HepG2 (cell line): Measurements from ENCODE around the gene UTP3. TPM values are rescaled to one million over a fixed set of nuclear protein-coding genes. Genes with fewer than 3 reads are reported as not detected.

Experiments
- FOXM1 ChIP-seq: sonication (generic); formaldehyde crosslinking; IDR thresholded peaks from 2 replicates; pipeline ENCODE4 v1.5.0; 2020; ENCODE audit warnings: missing genetic modification reagents
- HDAC1 ChIP-seq: sonication (generic); formaldehyde crosslinking; IDR thresholded peaks from 2 replicates; pipeline ENCODE4 v1.5.1; 2020; ENCODE audit warnings: mild to moderate bottlenecking, missing genetic modification reagents
- HNF4A ChIP-seq: sonication (generic); formaldehyde crosslinking; IDR thresholded peaks from 2 replicates; pipeline ENCODE4 v1.4.0; 2020; ENCODE audit warnings: missing genetic modification reagents
- HOXD1 ChIP-seq: sonication (generic); formaldehyde crosslinking; IDR thresholded peaks from 2 replicates; pipeline ENCODE4 v1.5.0; 2020; ENCODE audit warnings: missing genetic modification reagents
- JUN ChIP-seq: sonication (generic); formaldehyde crosslinking; IDR thresholded peaks from 2 replicates; pipeline ENCODE4 v1.4.0; 2020; ENCODE audit warnings: mild to moderate bottlenecking, missing genetic modification reagents
- KLF11 ChIP-seq: IDR thresholded peaks from 2 replicates; pipeline ENCODE4 v1.6.1; 2016; ENCODE audit warnings: missing compliant biosample characterization
- MLLT10 ChIP-seq: sonication (generic); formaldehyde crosslinking; IDR thresholded peaks from 2 replicates; pipeline ENCODE4 v1.4.0; 2020; ENCODE audit warnings: missing genetic modification reagents
- REL ChIP-seq: sonication (generic); formaldehyde crosslinking; conservative IDR thresholded peaks from 2 replicates; pipeline ENCODE4 v1.8.0; 2022; ENCODE audit warnings: mild to moderate bottlenecking, missing genetic modification reagents, moderate library complexity
- SATB2 ChIP-seq: sonication (generic); formaldehyde crosslinking; IDR thresholded peaks from 2 replicates; pipeline ENCODE4 v1.5.0; 2020; ENCODE audit warnings: missing genetic modification reagents
- TFDP1 ChIP-seq: IDR thresholded peaks from 2 replicates; pipeline ENCODE4 v1.6.1; 2016; ENCODE audit warnings: missing compliant biosample characterization, missing genetic modification reagents, borderline replicate concordance
- WIZ ChIP-seq: sonication (generic); formaldehyde crosslinking; IDR thresholded peaks from 2 replicates; pipeline ENCODE4 v1.5.1; 2020; ENCODE audit warnings: mild to moderate bottlenecking, missing genetic modification reagents
- ZBED4 ChIP-seq: sonication (generic); formaldehyde crosslinking; IDR thresholded peaks from 2 replicates; pipeline ENCODE4 v1.4.0; 2020; ENCODE audit warnings: missing genetic modification reagents, borderline replicate concordance
- ZNF382 ChIP-seq: sonication (generic); formaldehyde crosslinking; IDR thresholded peaks from 2 replicates; pipeline ENCODE4 v1.5.0; 2020; ENCODE audit warnings: missing genetic modification reagents, mild to moderate bottlenecking, borderline replicate concordance
- ZNF468 ChIP-seq: sonication (generic); formaldehyde crosslinking; IDR thresholded peaks from 2 replicates; pipeline ENCODE4 v1.8.0; 2022; ENCODE audit warnings: mild to moderate bottlenecking, moderate library complexity, missing genetic modification reagents
- ZNF547 ChIP-seq: sonication (generic); formaldehyde crosslinking; IDR thresholded peaks from 2 replicates; pipeline ENCODE4 v1.5.1; 2020; ENCODE audit warnings: mild to moderate bottlenecking, missing genetic modification reagents
- ZNF563 ChIP-seq: sonication (generic); formaldehyde crosslinking; IDR thresholded peaks from 2 replicates; pipeline ENCODE4 v1.8.0; 2022; ENCODE audit warnings: mild to moderate bottlenecking, moderate library complexity, missing genetic modification reagents
- polyA plus RNA-seq, 8 experiments: library from polyadenylated mRNA; depleted of rRNA in 3 of 8; stranded (reverse) in 7 of 8; unstranded in 1 of 8; fragments of >200 nt; fragmentation: Illumina TruSeq in 4 of 8; extraction: Trizol in 4 of 8; gene quantifications; 2 replicates each; pipeline versions ENCODE4 v1.2.1 to v1.2.3, GENCODE V29; 2011 to 2016; ENCODE audit warnings: low read depth in 4 of 8, missing spikeins in 1 of 8, mixed read lengths in 1 of 8; ENCODE audit not compliant: insufficient read depth in 1 of 8
- total RNA-seq, 5 experiments: library from RNA; depleted of rRNA; stranded (reverse); fragments of >200 nt; fragmentation: Illumina TruSeq; extraction: Trizol; gene quantifications; 2 replicates each; pipeline ENCODE4 v1.2.3, GENCODE V29; 2016; ENCODE audit warnings: low read depth in 1 of 5
- TF ChIP-seq, protein P1 (sequence below): IDR thresholded peaks from 2 replicates; pipeline ENCODE4 v1.6.1; 2012; ENCODE audit warnings: low read length, improper control_type of control experiment
- TF ChIP-seq, protein P2 (sequence below): sonication (generic); formaldehyde crosslinking; IDR thresholded peaks from 2 replicates; pipeline ENCODE4 v1.4.0; 2020; ENCODE audit warnings: mild to moderate bottlenecking, missing genetic modification reagents
- TF ChIP-seq, protein P3 (sequence below): sonication (generic); formaldehyde crosslinking; IDR thresholded peaks from 2 replicates; pipeline ENCODE4 v1.4.0; 2020; ENCODE audit warnings: missing genetic modification reagents, borderline replicate concordance

UTP3 gene
- total and polyA plus RNA-seq, 2 of the 13 experiments (the other 11 are each of a cell fraction or from before 2014, with no cell fraction given): 6.9 to 19.5 TPM

- TF ChIP-seq, protein P1, sequence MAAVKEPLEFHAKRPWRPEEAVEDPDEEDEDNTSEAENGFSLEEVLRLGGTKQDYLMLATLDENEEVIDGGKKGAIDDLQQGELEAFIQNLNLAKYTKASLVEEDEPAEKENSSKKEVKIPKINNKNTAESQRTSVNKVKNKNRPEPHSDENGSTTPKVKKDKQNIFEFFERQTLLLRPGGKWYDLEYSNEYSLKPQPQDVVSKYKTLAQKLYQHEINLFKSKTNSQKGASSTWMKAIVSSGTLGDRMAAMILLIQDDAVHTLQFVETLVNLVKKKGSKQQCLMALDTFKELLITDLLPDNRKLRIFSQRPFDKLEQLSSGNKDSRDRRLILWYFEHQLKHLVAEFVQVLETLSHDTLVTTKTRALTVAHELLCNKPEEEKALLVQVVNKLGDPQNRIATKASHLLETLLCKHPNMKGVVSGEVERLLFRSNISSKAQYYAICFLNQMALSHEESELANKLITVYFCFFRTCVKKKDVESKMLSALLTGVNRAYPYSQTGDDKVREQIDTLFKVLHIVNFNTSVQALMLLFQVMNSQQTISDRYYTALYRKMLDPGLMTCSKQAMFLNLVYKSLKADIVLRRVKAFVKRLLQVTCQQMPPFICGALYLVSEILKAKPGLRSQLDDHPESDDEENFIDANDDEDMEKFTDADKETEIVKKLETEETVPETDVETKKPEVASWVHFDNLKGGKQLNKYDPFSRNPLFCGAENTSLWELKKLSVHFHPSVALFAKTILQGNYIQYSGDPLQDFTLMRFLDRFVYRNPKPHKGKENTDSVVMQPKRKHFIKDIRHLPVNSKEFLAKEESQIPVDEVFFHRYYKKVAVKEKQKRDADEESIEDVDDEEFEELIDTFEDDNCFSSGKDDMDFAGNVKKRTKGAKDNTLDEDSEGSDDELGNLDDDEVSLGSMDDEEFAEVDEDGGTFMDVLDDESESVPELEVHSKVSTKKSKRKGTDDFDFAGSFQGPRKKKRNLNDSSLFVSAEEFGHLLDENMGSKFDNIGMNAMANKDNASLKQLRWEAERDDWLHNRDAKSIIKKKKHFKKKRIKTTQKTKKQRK: no peak
- no peak for TF ChIP-seq FOXM1 (CRISPR knock-in tag)
- TF ChIP-seq TFDP1 (CRISPR knock-in tag): peak; percentile 19; the same call in 1 of the 2 replicates
- TF ChIP-seq ZNF468: no peak
- TF ChIP-seq, protein P2, sequence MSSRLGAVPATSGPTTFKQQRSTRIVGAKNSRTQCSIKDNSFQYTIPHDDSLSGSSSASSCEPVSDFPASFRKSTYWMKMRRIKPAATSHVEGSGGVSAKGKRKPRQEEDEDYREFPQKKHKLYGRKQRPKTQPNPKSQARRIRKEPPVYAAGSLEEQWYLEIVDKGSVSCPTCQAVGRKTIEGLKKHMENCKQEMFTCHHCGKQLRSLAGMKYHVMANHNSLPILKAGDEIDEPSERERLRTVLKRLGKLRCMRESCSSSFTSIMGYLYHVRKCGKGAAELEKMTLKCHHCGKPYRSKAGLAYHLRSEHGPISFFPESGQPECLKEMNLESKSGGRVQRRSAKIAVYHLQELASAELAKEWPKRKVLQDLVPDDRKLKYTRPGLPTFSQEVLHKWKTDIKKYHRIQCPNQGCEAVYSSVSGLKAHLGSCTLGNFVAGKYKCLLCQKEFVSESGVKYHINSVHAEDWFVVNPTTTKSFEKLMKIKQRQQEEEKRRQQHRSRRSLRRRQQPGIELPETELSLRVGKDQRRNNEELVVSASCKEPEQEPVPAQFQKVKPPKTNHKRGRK (CRISPR knock-in tag): no peak
- TF ChIP-seq HDAC1 (CRISPR knock-in tag): peak; percentile 50
- TF ChIP-seq HNF4A: no peak
- TF ChIP-seq MLLT10 (CRISPR knock-in tag): no peak
- TF ChIP-seq ZBED4 (CRISPR knock-in tag): no peak; the same call in 1 of the 2 replicates
- no peak for TF ChIP-seq ZNF382 (CRISPR knock-in tag)
- TF ChIP-seq HOXD1: no peak
- no peak for TF ChIP-seq SATB2 (CRISPR knock-in tag)
- TF ChIP-seq ZNF563: no peak; the same call in 1 of the 2 replicates
- TF ChIP-seq KLF11 (CRISPR knock-in tag): no peak; the same call in 1 of the 2 replicates
- no peak for TF ChIP-seq JUN (CRISPR knock-in tag)
- TF ChIP-seq, protein P3, sequence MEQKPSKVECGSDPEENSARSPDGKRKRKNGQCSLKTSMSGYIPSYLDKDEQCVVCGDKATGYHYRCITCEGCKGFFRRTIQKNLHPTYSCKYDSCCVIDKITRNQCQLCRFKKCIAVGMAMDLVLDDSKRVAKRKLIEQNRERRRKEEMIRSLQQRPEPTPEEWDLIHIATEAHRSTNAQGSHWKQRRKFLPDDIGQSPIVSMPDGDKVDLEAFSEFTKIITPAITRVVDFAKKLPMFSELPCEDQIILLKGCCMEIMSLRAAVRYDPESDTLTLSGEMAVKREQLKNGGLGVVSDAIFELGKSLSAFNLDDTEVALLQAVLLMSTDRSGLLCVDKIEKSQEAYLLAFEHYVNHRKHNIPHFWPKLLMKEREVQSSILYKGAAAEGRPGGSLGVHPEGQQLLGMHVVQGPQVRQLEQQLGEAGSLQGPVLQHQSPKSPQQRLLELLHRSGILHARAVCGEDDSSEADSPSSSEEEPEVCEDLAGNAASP: no peak
- TF ChIP-seq ZNF547 (CRISPR knock-in tag): no peak; the same call in 1 of the 2 replicates
- no peak for TF ChIP-seq WIZ
- TF ChIP-seq REL: no peak
Observed at GRCh38 chr4:70704215-70704930, 16.0 kb downstream of the UTP3 start (continued).
